Lower leg skin (tissue), 4 donors: ENCODE results near the gene RNF157. TPM values are rescaled to one million over a fixed set of nuclear protein-coding genes. Genes with fewer than 3 reads are reported as not detected.
A peak's percentile ranks its signal among the peaks of the same experiment; 100 is the strongest.

Experiments used
- DNase-seq, 2 donors: peaks; one replicate each; pipeline ENCODE4 v3.0.0-alpha.2; 2019; ENCODE audit warnings: low spot score in 2 of 2
- H3K4me3 ChIP-seq: fragments of 200-600 bp; sonication (generic); 2 replicates; pipeline ENCODE4 v1.5.1; 2017; ENCODE audit warnings: mild to moderate bottlenecking, low read depth; ENCODE audit not compliant: poor library complexity, severe bottlenecking
- POLR2A ChIP-seq, 2 donors: fragments of 450-650 bp; IDR thresholded peaks; one replicate each; pipeline ENCODE4 v1.6.1; 2016 to 2017; ENCODE audit warnings: antibody characterized with exemption in 2 of 2, mild to moderate bottlenecking in 1 of 2, moderate library complexity in 1 of 2
- WGBS, 2 donors: methylation state at CpG; one replicate each; pipeline ENCODE4 v1.1.5; 2018; 5-methylcytosine and 5-hydroxymethylcytosine counted together
- intact Hi-C: fragments of 100-400 bp; cut with DNase I; formaldehyde crosslinking; loops from one replicate; pipeline ENCODE4 v1.15.0; 2023; ENCODE audit warnings: low total_unique reads
- total RNA-seq, 4 donors: library from RNA; depleted of rRNA; stranded (reverse); fragments of >200 nt; gene quantifications; one replicate each; pipeline ENCODE4 v1.1.0, GENCODE V29; 2016
- TF ChIP-seq, protein P1 (sequence below), 3 donors: fragments of 450-650 bp; IDR thresholded peaks; one replicate each; pipeline ENCODE4 v1.5.1; 2016; ENCODE audit warnings: antibody characterized with exemption in 3 of 3, mild to moderate bottlenecking in 3 of 3, moderate library complexity in 2 of 3

Gene RNF157
- total RNA-seq, 4 donors from 2014 or later = 0.83 to 2.4 (median 1.4) TPM

DNA sequence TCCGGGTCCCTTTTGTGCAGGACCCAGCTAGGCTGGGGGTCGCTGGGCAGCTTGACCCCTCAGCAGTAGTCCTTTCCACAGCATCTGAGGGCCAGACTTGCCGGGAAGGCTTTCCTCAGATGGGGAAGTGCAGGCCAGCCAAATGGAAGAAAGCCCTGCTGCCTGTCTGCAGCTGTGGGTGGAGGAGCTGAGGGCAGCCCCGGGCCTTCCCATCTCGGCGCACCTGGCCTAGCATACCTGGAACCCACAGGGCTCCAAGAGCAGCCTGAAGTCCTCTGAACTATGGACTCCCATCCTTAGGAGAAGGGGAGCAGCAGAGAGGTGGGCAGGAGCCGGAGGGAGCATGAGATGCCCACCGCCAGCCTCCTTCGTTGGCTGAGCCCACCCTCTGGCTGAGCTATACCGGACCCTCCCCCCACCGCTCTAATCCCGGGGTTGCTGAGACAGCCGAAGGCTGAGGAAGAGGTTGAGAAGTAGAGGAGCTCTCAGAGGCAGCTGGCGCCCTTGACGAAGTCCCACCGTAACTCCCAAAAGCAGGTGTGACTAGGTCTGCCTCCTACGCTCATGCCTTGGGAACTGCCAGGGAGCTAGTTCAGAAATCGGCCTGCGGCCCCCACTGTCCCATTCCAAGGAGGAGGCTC is 38.1 kb upstream of the RNF157 start:
- no peak for TF ChIP-seq POLR2A (IDR thresholded peaks at IDR 0.05)
- TF ChIP-seq, protein P1, sequence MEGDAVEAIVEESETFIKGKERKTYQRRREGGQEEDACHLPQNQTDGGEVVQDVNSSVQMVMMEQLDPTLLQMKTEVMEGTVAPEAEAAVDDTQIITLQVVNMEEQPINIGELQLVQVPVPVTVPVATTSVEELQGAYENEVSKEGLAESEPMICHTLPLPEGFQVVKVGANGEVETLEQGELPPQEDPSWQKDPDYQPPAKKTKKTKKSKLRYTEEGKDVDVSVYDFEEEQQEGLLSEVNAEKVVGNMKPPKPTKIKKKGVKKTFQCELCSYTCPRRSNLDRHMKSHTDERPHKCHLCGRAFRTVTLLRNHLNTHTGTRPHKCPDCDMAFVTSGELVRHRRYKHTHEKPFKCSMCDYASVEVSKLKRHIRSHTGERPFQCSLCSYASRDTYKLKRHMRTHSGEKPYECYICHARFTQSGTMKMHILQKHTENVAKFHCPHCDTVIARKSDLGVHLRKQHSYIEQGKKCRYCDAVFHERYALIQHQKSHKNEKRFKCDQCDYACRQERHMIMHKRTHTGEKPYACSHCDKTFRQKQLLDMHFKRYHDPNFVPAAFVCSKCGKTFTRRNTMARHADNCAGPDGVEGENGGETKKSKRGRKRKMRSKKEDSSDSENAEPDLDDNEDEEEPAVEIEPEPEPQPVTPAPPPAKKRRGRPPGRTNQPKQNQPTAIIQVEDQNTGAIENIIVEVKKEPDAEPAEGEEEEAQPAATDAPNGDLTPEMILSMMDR (IDR thresholded peaks at IDR 0.05) = no peak
- 80 to 85% methylated on average over 16 to 19 of the region's 19 CpGs for WGBS, 2 donors
- no peak overlapping the region for H3K4me3 ChIP-seq
- no peak for DNase-seq
- intact Hi-C loops = no loop called here

DNA sequence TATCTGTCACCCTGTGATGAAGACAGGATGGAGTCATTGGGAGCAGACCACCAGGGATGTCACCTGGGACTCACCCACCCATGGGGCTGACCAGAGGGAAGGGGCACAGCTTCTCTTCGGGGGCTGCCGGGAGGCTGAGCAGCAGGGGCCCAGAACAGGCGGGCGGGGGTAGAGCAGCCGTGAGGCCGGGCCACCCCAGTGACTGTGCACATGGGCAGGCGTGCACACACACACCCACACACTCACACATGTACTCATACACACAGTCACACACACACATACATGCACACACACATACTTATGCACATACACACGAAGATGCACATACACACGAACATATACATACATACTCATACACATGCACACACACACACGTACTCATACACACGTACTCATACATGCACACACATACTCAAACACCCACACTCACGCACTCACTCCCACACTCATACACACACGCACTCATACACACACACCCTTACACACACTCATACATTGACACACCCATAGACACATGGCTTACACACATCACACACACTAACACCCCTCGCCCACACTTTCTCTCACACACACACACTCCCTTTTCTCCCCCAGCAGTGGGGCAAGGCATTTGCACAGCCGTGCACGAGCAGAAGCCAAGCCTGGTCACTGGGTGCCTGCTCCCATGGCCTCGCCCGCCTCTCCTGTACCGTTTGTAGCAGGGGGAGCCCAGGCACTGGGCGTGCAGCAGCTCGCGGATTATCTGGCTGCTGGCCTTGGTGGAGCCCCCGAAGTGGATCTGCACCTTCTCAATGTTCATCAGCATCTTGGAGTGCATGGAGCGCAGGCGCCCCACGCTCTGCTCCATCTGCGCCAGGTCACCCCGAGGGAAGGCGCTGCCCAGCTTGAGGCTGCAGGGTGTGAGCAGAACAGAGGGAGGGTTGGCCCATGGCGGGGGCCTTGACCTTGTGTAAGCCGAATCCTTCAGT is 37.3 kb upstream of the RNF157 start:
- 77 to 78% methylated on average over 28 to 31 of the region's 31 CpGs for WGBS, 2 donors
- intact Hi-C loops = no loop called here
- no peak for DNase-seq
- TF ChIP-seq POLR2A (IDR thresholded peaks at IDR 0.05) = no peak
- TF ChIP-seq, protein P1 (IDR thresholded peaks at IDR 0.05) = peak in 1 of 3 donors; percentile 19
- no peak overlapping the region for H3K4me3 ChIP-seq

DNA sequence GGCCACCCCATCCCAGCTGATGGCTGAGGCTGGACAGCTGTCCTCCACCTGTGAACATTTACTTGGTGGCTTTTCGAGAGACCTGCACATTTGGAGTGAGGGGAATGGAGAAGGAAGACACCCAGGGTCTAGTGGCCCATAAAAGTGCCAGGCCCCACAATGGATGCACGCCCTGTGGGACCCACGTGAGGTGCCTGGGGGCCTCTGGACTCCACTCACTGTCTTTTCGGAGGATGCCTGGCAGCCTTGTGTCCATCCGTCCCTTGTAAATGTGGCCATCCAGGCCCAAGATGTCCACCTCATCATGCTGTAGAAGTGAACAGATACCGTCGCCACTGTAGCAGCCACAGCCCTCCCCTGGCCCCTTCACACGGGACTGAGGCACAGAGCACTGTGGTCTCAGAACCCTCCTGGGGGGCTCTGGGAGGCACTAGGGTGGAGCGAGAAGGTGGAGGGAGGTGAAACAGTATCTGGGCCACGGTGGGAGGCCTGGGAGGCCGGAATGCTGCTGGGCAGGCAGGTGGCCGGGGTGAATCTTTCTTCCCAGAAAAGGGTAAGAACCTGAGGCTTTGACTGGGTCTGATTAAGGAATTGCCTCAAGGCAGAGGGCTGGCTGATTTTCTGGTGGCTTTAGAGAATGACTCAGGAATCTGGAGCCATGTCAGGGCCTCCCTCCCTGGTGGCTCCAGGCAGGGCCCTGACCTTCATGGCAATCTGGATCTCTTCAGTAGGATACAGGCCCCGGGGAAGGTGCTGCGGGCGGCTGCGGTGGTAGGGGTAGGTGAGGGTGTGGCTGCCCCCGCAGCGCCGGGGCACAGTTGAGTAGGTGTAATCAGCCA is 36.4 kb upstream of the RNF157 start:
- no peak overlapping the region for H3K4me3 ChIP-seq
- no peak for DNase-seq
- intact Hi-C loops = no loop called here
- TF ChIP-seq, protein P1 (IDR thresholded peaks at IDR 0.05) = no peak
- TF ChIP-seq POLR2A (IDR thresholded peaks at IDR 0.05) = no peak
- WGBS, 2 donors = 58 to 77% methylated on average over 16 to 19 of the region's 19 CpGs

DNA sequence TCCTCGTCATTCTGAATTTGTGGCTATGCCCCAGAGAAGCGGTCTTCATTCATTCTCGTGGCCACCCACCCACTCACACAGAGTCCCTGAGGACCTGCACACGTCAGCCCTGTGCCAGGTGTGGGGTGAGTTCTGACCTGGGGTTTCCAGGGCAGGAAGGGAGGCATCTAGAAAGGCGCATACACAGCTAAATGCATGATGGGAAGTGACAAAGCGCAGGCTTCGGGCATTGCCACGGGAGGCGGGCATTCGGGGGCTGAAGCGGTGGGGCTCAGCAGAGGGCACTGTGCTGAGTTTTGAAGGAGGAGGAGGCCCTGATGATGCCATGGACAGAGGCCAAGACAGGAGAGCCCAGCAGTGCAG is 35.8 kb upstream of the RNF157 start:
- intact Hi-C loops = no loop called here

More for the DNA sequence above, 35.8 kb upstream of the RNF157 start:
- no peak overlapping the region for H3K4me3 ChIP-seq
- TF ChIP-seq, protein P1 (IDR thresholded peaks at IDR 0.05) = no peak
- no peak for TF ChIP-seq POLR2A (IDR thresholded peaks at IDR 0.05)
- WGBS, 2 donors = 87 to 90% methylated on average over 11 of the region's 11 CpGs
- no peak for DNase-seq
